Peyer's patch (tissue), 4 donors: ENCODE results near the gene ABHD12B.

Experiments used
- POLR2A ChIP-seq, 2 donors: fragments of 450-650 bp; IDR thresholded peaks; one replicate each; pipeline ENCODE4 v1.5.1; 2017; ENCODE audit warnings: antibody characterized with exemption in 2 of 2, mild to moderate bottlenecking in 2 of 2, moderate library complexity in 2 of 2
- TF ChIP-seq, protein P1 (sequence below), 6 experiments: fragments of 450-650 bp in 4 of 6; fragments of 200-600 bp in 2 of 6; sonication (generic) in 1 of 6; IDR thresholded peaks; one replicate each; pipeline ENCODE4 v1.5.1; 2017 to 2019; ENCODE audit warnings: antibody characterized with exemption in 6 of 6, mild to moderate bottlenecking in 3 of 6, moderate library complexity in 1 of 6

DNA sequence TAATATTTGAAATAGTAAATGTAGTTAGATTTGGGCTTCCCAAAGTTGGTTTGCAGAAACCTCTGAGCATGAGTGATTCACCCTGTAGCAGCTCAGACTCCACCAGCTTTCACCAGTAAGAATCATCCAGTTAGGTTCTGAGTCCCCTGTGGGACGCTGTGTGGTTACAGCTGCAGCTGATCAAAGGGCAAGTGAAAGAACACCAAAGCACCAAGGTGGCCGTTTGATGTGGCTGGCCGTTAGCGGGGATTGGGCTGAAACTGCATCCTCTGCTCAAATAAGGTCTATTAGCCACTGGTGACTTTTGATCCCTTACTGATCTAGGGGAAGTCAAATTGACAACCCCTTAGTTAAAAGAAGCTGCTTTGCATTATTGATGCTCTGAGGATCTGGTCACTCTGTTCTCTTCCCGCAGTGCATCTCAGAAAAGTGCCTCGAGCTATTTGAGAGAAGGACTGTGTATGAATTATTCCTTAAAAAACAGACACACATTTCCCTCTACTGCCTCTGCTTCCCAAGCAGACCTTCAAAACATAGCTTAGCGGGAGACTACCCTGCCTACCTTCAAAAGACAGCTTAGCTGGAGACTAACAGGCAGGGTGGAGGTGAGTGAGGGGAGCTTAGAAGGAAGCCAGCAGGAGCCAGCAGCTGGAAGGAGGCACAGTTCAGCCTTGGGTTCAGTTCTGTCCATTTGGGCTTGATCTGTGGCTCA lies 3.7 kb downstream of the ABHD12B start:
- TF ChIP-seq, protein P1, sequence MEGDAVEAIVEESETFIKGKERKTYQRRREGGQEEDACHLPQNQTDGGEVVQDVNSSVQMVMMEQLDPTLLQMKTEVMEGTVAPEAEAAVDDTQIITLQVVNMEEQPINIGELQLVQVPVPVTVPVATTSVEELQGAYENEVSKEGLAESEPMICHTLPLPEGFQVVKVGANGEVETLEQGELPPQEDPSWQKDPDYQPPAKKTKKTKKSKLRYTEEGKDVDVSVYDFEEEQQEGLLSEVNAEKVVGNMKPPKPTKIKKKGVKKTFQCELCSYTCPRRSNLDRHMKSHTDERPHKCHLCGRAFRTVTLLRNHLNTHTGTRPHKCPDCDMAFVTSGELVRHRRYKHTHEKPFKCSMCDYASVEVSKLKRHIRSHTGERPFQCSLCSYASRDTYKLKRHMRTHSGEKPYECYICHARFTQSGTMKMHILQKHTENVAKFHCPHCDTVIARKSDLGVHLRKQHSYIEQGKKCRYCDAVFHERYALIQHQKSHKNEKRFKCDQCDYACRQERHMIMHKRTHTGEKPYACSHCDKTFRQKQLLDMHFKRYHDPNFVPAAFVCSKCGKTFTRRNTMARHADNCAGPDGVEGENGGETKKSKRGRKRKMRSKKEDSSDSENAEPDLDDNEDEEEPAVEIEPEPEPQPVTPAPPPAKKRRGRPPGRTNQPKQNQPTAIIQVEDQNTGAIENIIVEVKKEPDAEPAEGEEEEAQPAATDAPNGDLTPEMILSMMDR (IDR thresholded peaks at IDR 0.05), result no peak
- no peak for TF ChIP-seq POLR2A (IDR thresholded peaks at IDR 0.05)
